HEK293T (cell line): Measurements from ENCODE around the gene HEPHL1.

Experiments
- ARNT ChIP-seq: fragments of 450-650 bp; IDR thresholded peaks from 2 replicates; pipeline ENCODE4 v1.6.1; 2017; ENCODE audit warnings: mild to moderate bottlenecking
- HDGF ChIP-seq: fragments of 450-650 bp; IDR thresholded peaks from 2 replicates; pipeline ENCODE4 v1.6.1; 2017; ENCODE audit warnings: antibody characterized with exemption, borderline replicate concordance
- ZNF384 ChIP-seq: fragments of 450-650 bp; IDR thresholded peaks from 2 replicates; pipeline ENCODE4 v1.6.1; 2016

- TF ChIP-seq HDGF, result no peak
- no peak for TF ChIP-seq ARNT
- TF ChIP-seq ZNF384, result no peak
These were observed 27.0 kb downstream of the HEPHL1 start for GRCh38 chr11:94048032-94048709.
